CD14-positive monocyte (primary cell): Measurements from ENCODE around the gene RABEPK. TPM values are rescaled to one million over a fixed set of nuclear protein-coding genes. Genes with fewer than 3 reads are reported as not detected.

Source experiments
- DNase-seq, 3 donors: peaks; one replicate each; pipeline ENCODE4 v3.0.0-alpha.2; 2011 to 2022
- H2AFZ ChIP-seq: 2 replicates; pipeline ENCODE4 v1.6.0; 2012; ENCODE audit warnings: mild to moderate bottlenecking, low read depth, low read length, inconsistent platforms; ENCODE audit not compliant: insufficient read depth, poor library complexity, severe bottlenecking
- H3K27ac ChIP-seq, 2 donors: 1 replicate in 1 of 2; 2 replicates in 1 of 2; pipeline ENCODE4 v1.5.1; 2012 to 2013; ENCODE audit warnings: low read length in 2 of 2, control low read depth in 1 of 2, inconsistent platforms in 1 of 2, low read depth in 1 of 2, mild to moderate bottlenecking in 1 of 2
- H3K27me3 ChIP-seq, 2 donors: one replicate each; pipeline versions ENCODE4 v1.6.0 to v1.6.1; 2011 to 2013; ENCODE audit warnings: low read length in 2 of 2; ENCODE audit not compliant: control insufficient read depth in 2 of 2, insufficient read depth in 2 of 2
- H3K36me3 ChIP-seq, 2 donors: replicated peaks in 1 of 2; 1 replicate in 1 of 2; 2 replicates in 1 of 2; pipeline versions ENCODE4 v1.5.1 to v1.6.1; 2012 to 2013; ENCODE audit warnings: low read length in 2 of 2, control low read depth in 1 of 2, inconsistent platforms in 1 of 2, mild to moderate bottlenecking in 1 of 2; ENCODE audit not compliant: insufficient read depth in 2 of 2, control insufficient read depth in 1 of 2
- H3K4me1 ChIP-seq, 2 donors: 1 replicate in 1 of 2; 2 replicates in 1 of 2; pipeline versions ENCODE4 v1.5.1 to v1.6.1; 2012 to 2013; ENCODE audit warnings: low read length in 2 of 2, control low read depth in 1 of 2, inconsistent platforms in 1 of 2, mild to moderate bottlenecking in 1 of 2, moderate library complexity in 1 of 2; ENCODE audit not compliant: insufficient read depth in 2 of 2, control insufficient read depth in 1 of 2
- H3K4me2 ChIP-seq: replicated peaks from 2 replicates; pipeline ENCODE3; 2012; ENCODE audit warnings: low read length, moderate library complexity, mild to moderate bottlenecking; ENCODE audit not compliant: poor library complexity, severe bottlenecking; ENCODE audit errors: extremely low read depth
- H3K4me3 ChIP-seq, 3 experiments: fragments of 200-600 bp in 1 of 3; sonication (generic) in 1 of 3; replicated peaks in 1 of 3; 1 replicate in 2 of 3; 2 replicates in 1 of 3; pipeline ENCODE4 v1.5.1; 2011 to 2013; ENCODE audit warnings: low read length in 3 of 3, mild to moderate bottlenecking in 3 of 3, control low read depth in 2 of 3, low read depth in 2 of 3, inconsistent platforms in 1 of 3, moderate library complexity in 1 of 3
- H3K79me2 ChIP-seq: 2 replicates; pipeline ENCODE4 v1.6.0; 2012; ENCODE audit warnings: mild to moderate bottlenecking, control low read depth, inconsistent platforms, low read length, moderate library complexity; ENCODE audit not compliant: insufficient read depth
- H3K9ac ChIP-seq: 2 replicates; pipeline ENCODE4 v1.6.0; 2017; ENCODE audit warnings: low read length, mild to moderate bottlenecking; ENCODE audit not compliant: insufficient read depth, poor library complexity, severe bottlenecking
- H3K9me3 ChIP-seq, 2 donors: replicated peaks in 1 of 2; 1 replicate in 1 of 2; 2 replicates in 1 of 2; pipeline versions ENCODE4 v1.5.1 to v1.6.1; 2012 to 2013; ENCODE audit warnings: low read length in 2 of 2, control low read depth in 1 of 2; ENCODE audit not compliant: control insufficient read depth in 1 of 2, insufficient read depth in 1 of 2
- H4K20me1 ChIP-seq: 2 replicates; pipeline ENCODE4 v1.6.0; 2012; ENCODE audit warnings: mild to moderate bottlenecking, low read length, control low read depth, moderate library complexity; ENCODE audit not compliant: insufficient read depth
- H3K27ac Mint-ChIP-seq, 7 donors: one replicate each; pipeline ENCODE4 v1.8.0; 2020; ENCODE audit warnings: mild to moderate bottlenecking in 7 of 7, mixed read lengths in 7 of 7, moderate library complexity in 6 of 7, inconsistent platforms in 2 of 7
- H3K27me3 Mint-ChIP-seq, 3 donors: one replicate each; pipeline ENCODE4 v1.8.0; 2021 to 2022; ENCODE audit warnings: low read depth in 3 of 3, mild to moderate bottlenecking in 3 of 3, mixed read lengths in 3 of 3, moderate library complexity in 3 of 3, inconsistent platforms in 1 of 3
- H3K36me3 Mint-ChIP-seq, 2 donors: one replicate each; pipeline ENCODE4 v1.8.0; 2020; ENCODE audit warnings: mixed read lengths in 2 of 2, inconsistent platforms in 1 of 2, mild to moderate bottlenecking in 1 of 2
- H3K4me1 Mint-ChIP-seq: one replicate; pipeline ENCODE4 v1.8.0; 2020; ENCODE audit warnings: mild to moderate bottlenecking, mixed read lengths
- H3K4me3 Mint-ChIP-seq, 2 donors: one replicate each; pipeline ENCODE4 v1.8.0; 2020; ENCODE audit warnings: mild to moderate bottlenecking in 2 of 2, mixed read lengths in 2 of 2, moderate library complexity in 1 of 2
- H3K9me3 Mint-ChIP-seq, 7 donors: one replicate each; pipeline ENCODE4 v1.8.0; 2020 to 2022; ENCODE audit warnings: mixed read lengths in 7 of 7, mild to moderate bottlenecking in 6 of 7, moderate library complexity in 6 of 7, inconsistent platforms in 2 of 7
- WGBS: methylation state at CpG from one replicate; pipeline ENCODE4 v1.1.5; 2013; ENCODE audit warnings: missing lambda C conversion rate; ENCODE audit not compliant: insufficient coverage; 5-methylcytosine and 5-hydroxymethylcytosine counted together
- intact Hi-C, 2 donors: fragments of 100-400 bp; cut with micrococcal nuclease; formaldehyde crosslinking; loops; one replicate each; pipeline versions ENCODE4 v1.15.0 to v1.15.1; 2023
- polyA minus RNA-seq: library from RNA; depleted of rRNA, polyadenylated mRNA; stranded (reverse); fragments of >200 nt; gene quantifications from 2 replicates; pipeline ENCODE4 v1.2.3, GENCODE V29; 2012
- polyA plus RNA-seq, 3 donors: library from polyadenylated mRNA; depleted of rRNA in 1 of 3; unstranded in 2 of 3; stranded (reverse) in 1 of 3; fragments of 300-500 nt in 2 of 3; fragments of >200 nt in 1 of 3; fragmentation: Illumina TruSeq in 2 of 3; gene quantifications; 1 replicate in 2 of 3; 2 replicates in 1 of 3; pipeline ENCODE4 v1.2.3, GENCODE V29; 2012 to 2021
- total RNA-seq, 12 experiments: library from RNA in 1 of 12; stranded (reverse) in 1 of 12; fragments of 120-200 nt in 1 of 12; gene quantifications; one replicate each; pipeline ENCODE4 v1.2.4 and lab custom pipeline; 2013 to 2026; ENCODE audit warnings: mixed read lengths in 6 of 12, inconsistent platforms in 1 of 12
- TF ChIP-seq, protein P1 (sequence below): fragments of 200-600 bp; IDR thresholded peaks from one replicate; pipeline ENCODE4 v1.8.0; 2022; ENCODE audit warnings: antibody characterized with exemption, mild to moderate bottlenecking

RABEPK gene, protein sequence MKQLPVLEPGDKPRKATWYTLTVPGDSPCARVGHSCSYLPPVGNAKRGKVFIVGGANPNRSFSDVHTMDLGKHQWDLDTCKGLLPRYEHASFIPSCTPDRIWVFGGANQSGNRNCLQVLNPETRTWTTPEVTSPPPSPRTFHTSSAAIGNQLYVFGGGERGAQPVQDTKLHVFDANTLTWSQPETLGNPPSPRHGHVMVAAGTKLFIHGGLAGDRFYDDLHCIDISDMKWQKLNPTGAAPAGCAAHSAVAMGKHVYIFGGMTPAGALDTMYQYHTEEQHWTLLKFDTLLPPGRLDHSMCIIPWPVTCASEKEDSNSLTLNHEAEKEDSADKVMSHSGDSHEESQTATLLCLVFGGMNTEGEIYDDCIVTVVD
- total RNA-seq (2013): 14.9 TPM
- polyA plus RNA-seq (10 to 100 TPM in 2 of 3 donors, 1 to 10 TPM in 1; 9.5 to 18.5 (median 17.5) TPM), polyA minus RNA-seq (6.2 and 7.8 TPM in 2 replicates), total RNA-seq (lab: John Stamatoyannopoulos, UW) (0.92 to 6.6 (median 4.4) reads per million in 11 experiments)

DNA sequence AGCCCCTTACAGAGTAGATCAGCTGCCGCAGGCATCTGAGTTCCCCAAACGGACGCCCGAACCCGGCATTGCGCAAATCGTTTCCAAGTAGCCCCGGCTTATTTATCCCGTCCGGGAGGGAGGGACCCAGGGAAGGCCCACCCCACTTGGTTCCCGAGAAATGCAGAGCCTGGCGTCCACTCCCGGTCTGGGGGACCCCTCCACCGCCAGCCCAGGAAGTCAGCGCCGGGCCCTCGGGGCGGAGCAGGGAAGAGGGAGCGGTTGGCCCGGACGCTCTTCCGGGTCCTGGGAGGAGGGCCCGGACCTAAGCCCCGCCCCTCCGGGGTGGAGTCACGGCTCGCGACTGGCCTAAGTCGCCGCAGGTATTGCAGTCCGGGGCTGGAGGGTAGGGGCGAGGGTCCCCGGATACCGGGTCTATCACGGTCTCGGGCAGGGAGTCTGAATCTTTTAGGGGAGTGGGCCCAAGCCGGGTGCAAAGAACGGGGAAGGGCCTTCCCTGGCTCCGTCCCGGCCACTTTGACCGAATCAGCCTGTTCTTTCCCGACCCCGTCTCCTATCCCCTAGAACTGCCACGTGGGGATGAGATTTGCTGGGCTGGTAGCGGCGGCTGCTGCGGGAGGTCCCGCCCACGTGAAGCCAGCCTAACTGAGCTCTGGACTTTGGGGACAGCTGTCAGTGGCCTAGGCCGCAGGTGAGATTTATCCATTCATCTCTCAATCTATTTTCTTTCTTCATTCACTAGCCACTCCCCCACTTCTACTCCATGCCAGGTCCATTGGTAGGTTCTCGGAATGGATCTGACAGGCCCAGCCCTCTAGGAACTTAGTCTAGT is at the start of gene RABEPK:
RABEPK (plus strand) TSS at position 327 of the 832 bp plus-strand sequence. CDS start 2,472 bp downstream, outside the sequence.
- Histone ChIP-seq H3K36me3 (peaks cover 3 to 9% of the 10 kb centered on the region in 2 donors), H3K79me2 (no peaks in the 10 kb centered on the region), H3K4me3 (peak within 1 kb of the TSS; percentile 74 to 92 (median 88)), H2AFZ (peak within 1 kb of the TSS; percentile 96), H3K9ac (peak within 1 kb of the TSS; percentile 91), H3K27me3 (no peaks in the 10 kb centered on the region), H3K9me3 (no peaks in the 10 kb centered on the region), H3K27ac (peak within 1 kb of the TSS; percentile 98 to 100), H4K20me1 (no peaks in the 10 kb centered on the region), H3K4me2 (peak within 1 kb of the TSS; percentile 93), H3K4me1 (peaks cover 11 to 17% of the 10 kb centered on the region in 2 donors)
- H3K36me3 Mint-ChIP-seq: peaks cover 16 to 19% of the 10 kb centered on the region in 2 donors
- H3K9me3 Mint-ChIP-seq: peaks cover 0 to 3% (median 0%) of the 10 kb centered on the region in 7 donors
- WGBS: under 1% methylated on average over 48 of the region's 51 CpGs
- peaks cover 0 to 3% (median 2%) of the 10 kb centered on the region in 3 donors for H3K27me3 Mint-ChIP-seq
- H3K27ac Mint-ChIP-seq: peak within 1 kb of the TSS; percentile 95 to 99 (median 97)
- TF ChIP-seq, protein P1, sequence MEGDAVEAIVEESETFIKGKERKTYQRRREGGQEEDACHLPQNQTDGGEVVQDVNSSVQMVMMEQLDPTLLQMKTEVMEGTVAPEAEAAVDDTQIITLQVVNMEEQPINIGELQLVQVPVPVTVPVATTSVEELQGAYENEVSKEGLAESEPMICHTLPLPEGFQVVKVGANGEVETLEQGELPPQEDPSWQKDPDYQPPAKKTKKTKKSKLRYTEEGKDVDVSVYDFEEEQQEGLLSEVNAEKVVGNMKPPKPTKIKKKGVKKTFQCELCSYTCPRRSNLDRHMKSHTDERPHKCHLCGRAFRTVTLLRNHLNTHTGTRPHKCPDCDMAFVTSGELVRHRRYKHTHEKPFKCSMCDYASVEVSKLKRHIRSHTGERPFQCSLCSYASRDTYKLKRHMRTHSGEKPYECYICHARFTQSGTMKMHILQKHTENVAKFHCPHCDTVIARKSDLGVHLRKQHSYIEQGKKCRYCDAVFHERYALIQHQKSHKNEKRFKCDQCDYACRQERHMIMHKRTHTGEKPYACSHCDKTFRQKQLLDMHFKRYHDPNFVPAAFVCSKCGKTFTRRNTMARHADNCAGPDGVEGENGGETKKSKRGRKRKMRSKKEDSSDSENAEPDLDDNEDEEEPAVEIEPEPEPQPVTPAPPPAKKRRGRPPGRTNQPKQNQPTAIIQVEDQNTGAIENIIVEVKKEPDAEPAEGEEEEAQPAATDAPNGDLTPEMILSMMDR: no peak
- H3K4me1 Mint-ChIP-seq: peaks cover 11% of the 10 kb centered on the region
- intact Hi-C loops: loop anchor here in 1 of 2 donors (5.0 kb wide), 1 partner anchor 37 kb away; no protein-coding TSS in a partner anchor
- H3K4me3 Mint-ChIP-seq: peak within 1 kb of the TSS; percentile 93 to 95
- peak; percentile 88 to 91 (median 88) for DNase-seq

DNA sequence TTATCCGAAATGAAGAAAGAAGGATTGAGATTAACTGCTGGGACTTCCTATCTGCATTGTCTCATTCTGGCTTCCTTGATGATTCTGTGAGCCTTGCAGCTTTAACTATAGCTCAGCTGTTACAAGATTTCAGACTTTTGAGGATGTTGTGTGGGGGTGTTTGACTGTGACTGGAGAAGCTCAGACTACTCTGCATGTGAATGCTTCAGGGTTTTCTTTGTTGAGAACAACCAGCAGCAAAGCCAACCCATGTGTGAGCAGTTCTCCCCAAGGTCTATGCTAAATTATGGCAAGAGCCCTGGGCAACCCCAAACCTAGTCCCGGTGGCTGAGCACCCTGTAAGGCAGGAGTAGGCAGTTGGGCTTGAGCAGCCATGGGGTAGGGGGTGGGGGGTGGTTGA is 48.6 kb upstream of the RABEPK start:
- H3K27ac ChIP-seq: no peak overlapping the region
- no CpG with 5 or more reads among the region's 2 CpGs for WGBS
- peaks cover 9% of the 10 kb centered on the region for H4K20me1 ChIP-seq
- H2AFZ ChIP-seq: no peak overlapping the region
- H3K9me3 ChIP-seq: no peaks in the 10 kb centered on the region
- Mint-ChIP-seq H3K4me1 (no peaks in the 10 kb centered on the region), H3K9me3 (no peaks in the 10 kb centered on the region), H3K27me3 (no peaks in the 10 kb centered on the region), H3K27ac (peak overlapping the region in 2 of 7 donors; percentile 5 to 48), H3K4me3 (no peak overlapping the region), H3K36me3 (peaks cover 62 to 68% of the 10 kb centered on the region in 2 donors)
- no peak overlapping the region for H3K9ac ChIP-seq
- H3K27me3 ChIP-seq: no peaks in the 10 kb centered on the region
- H3K36me3 ChIP-seq: peaks cover 62 to 80% of the 10 kb centered on the region in 2 donors
- no peak for DNase-seq
- no peak overlapping the region for H3K4me2 ChIP-seq
- TF ChIP-seq, protein P1: no peak
- H3K4me1 ChIP-seq: no peaks in the 10 kb centered on the region
- intact Hi-C loops: no loop called here
- no peaks in the 10 kb centered on the region for H3K79me2 ChIP-seq
- no peak overlapping the region for H3K4me3 ChIP-seq
